Erythroblast (primary cell): ENCODE results near the gene DNAJC8.

Experiments
- GATA1 ChIP-seq: IDR thresholded peaks from 2 replicates; pipeline ENCODE4 v1.6.1; 2011; ENCODE audit warnings: low read depth, mild to moderate bottlenecking, control low read depth, low read length, moderate library complexity
- POLR2A ChIP-seq: IDR thresholded peaks from 2 replicates; pipeline ENCODE4 v1.6.1; 2011; ENCODE audit warnings: mild to moderate bottlenecking, low read length

- no peak for TF ChIP-seq POLR2A
- TF ChIP-seq GATA1: no peak
Measured at GRCh38 chr1:28195780-28196179, 37.0 kb downstream of the DNAJC8 start.
